ENCODE measurements around the gene PREX1. TPM values are rescaled to one million over a fixed set of nuclear protein-coding genes. Genes with fewer than 3 reads are reported as not detected.

Gene PREX1
- total RNA-seq, 3 donors from 2014 or later, result 9.9 to 14.1 (median 13.5) TPM

DNA sequence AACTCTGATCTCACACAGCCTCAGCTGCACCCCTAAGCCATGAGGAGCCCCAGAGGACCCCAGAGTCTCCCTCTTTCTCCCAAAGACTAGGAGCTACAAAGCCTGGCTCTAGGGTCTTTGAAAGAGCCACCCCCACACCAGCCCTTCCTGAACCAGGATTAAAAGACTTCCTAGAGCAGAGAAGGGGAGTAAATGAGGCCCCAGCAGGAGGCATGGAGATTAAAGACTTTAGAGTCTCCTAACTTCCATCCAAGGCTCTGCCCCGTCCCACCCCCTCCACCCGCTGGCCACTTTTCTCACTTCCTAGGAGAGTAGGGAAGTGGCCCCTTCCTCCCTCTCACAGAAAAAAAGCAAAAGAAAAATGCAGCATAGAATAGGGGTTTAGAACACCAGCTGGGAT is 1.7 kb downstream of the PREX1 start:
- no peaks in the 10 kb centered on the region for H3K4me1 ChIP-seq (ENCODE audit: low read depth)
- TF ChIP-seq, protein P1, sequence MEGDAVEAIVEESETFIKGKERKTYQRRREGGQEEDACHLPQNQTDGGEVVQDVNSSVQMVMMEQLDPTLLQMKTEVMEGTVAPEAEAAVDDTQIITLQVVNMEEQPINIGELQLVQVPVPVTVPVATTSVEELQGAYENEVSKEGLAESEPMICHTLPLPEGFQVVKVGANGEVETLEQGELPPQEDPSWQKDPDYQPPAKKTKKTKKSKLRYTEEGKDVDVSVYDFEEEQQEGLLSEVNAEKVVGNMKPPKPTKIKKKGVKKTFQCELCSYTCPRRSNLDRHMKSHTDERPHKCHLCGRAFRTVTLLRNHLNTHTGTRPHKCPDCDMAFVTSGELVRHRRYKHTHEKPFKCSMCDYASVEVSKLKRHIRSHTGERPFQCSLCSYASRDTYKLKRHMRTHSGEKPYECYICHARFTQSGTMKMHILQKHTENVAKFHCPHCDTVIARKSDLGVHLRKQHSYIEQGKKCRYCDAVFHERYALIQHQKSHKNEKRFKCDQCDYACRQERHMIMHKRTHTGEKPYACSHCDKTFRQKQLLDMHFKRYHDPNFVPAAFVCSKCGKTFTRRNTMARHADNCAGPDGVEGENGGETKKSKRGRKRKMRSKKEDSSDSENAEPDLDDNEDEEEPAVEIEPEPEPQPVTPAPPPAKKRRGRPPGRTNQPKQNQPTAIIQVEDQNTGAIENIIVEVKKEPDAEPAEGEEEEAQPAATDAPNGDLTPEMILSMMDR (IDR thresholded peaks at IDR 0.05), result no peak
- no peaks in the 10 kb centered on the region for H3K36me3 ChIP-seq (ENCODE audit: low read depth)
- no peaks in the 10 kb centered on the region for H3K9me3 ChIP-seq
- ATAC-seq (no peak), DNase-seq (no peak)
- no peak overlapping the region for H3K4me3 ChIP-seq
- intact Hi-C loops (cut with DNase I, micrococcal nuclease), result no loop called here

DNA sequence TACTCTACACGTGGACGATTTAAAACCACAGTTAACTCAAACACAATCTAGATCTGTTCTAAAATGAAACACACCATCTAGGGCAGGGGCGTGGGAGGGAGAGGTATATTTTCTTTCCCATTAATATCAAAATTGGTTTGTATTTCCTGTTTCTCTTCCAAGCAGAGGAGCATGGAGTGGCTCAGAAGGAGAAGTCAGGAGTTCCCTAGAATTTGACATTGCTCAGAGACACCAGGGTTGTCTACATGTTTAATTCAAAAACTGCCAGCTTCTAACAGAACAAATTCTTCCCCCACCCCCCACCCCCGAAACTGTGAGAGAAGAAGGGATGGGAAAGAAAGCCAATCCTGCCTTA is 2.3 kb downstream of the PREX1 start:
- ATAC-seq, result no peak
- Histone ChIP-seq H3K4me3 (no peak overlapping the region), H3K4me1 (ENCODE audit: low read depth) (no peaks in the 10 kb centered on the region), H3K36me3 (ENCODE audit: low read depth) (no peaks in the 10 kb centered on the region), H3K9me3 (no peaks in the 10 kb centered on the region)
- DNase-seq, result no peak
- intact Hi-C loops (cut with DNase I, micrococcal nuclease), result no loop called here
- TF ChIP-seq, protein P1 (IDR thresholded peaks at IDR 0.05), result no peak

DNA sequence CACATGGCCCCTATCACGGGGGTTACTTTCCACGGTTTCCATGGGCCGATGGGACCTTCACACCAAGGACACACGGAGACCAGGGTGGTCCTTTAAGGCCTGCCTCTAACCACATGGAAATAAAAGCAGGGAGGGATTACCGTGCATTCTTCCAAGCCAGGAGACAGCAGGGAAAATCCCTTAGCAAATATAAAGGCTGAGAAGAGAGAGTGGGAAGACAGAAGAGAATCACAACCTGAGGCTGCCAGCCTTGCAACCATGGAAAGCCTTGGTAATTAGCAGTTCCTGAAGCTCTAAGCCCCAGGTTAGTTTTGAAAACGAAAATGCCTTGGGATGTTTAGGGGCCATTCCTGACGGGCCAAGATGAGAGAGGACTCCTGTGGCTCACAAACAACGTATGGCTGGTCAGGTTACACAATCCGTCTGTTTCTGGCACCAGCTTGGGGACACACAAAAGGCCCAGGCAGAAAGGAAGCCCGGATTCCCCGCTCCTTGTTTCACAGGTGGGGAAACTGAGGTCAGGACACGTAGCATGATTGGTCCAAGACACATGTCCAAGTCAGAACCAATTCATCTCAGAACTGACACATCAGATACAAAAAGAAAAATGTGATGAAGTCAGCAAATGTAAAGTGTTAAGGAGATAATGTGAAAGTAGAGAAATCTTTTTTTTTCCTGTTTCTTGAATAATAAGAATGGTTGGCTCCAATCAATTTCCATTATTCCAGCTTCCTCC is 2.8 kb downstream of the PREX1 start:
- intact Hi-C loops (cut with DNase I, micrococcal nuclease), result no loop called here
- H3K9me3 ChIP-seq, result no peaks in the 10 kb centered on the region
- ATAC-seq, result no peak
- no peaks in the 10 kb centered on the region for H3K36me3 ChIP-seq (ENCODE audit: low read depth)
- no peaks in the 10 kb centered on the region for H3K4me1 ChIP-seq (ENCODE audit: low read depth)
- no peak overlapping the region for H3K4me3 ChIP-seq
- TF ChIP-seq, protein P1 (IDR thresholded peaks at IDR 0.05), result no peak
- no peak for DNase-seq

DNA sequence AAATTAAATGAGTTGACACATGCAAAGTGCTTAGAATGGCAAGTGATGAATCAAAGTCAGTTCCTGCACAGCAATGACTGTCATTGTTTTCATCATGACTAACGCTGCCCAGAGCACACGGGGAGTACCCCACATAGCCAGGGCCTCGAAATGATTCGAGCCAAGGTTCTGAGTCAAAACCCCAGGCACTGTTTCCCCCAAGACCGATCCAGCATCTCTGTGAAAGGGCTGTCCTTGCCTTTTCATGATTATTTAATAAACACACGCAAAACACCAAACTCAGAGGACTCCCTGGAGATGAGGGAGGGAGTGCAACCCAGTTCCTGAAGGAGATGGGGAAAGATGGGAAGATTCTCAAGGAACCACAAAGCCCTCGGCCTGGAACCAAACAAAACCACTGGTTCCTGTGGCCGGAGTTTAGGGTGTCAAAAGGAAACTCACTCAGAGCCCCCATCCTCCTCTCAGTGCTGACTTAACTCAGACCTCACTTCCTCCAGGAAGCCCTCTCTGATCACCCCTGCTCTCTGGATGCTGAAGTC is 3.8 kb downstream of the PREX1 start:
- DNase-seq (no peak), ATAC-seq (peak; percentile 27)
- Histone ChIP-seq H3K36me3 (ENCODE audit: low read depth) (no peaks in the 10 kb centered on the region), H3K4me1 (ENCODE audit: low read depth) (no peaks in the 10 kb centered on the region), H3K9me3 (no peaks in the 10 kb centered on the region), H3K4me3 (no peak overlapping the region)
- TF ChIP-seq, protein P1 (IDR thresholded peaks at IDR 0.05), result no peak
- intact Hi-C loops (cut with DNase I, micrococcal nuclease), result no loop called here

DNA sequence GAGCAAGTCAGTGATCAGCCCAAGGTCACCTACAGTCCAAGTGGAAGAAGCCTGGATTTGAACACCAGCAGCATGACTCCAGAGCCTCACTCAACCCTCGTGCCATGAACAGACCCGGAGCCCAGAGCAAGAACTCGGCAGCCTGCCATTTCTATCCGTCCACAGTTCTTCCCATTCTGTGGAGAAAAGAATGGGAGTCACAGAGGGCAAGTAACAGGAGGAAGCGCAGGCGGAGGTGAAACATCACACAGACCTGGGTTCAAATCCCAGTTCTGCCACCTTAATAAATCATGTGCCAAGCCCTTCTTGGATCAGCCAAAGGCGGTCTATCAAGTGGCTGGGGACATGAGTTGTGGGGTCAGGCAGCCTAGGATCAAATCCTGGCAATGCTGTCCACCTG is 4.3 kb downstream of the PREX1 start:
- TF ChIP-seq, protein P1 (IDR thresholded peaks at IDR 0.05), result no peak
- Histone ChIP-seq H3K36me3 (ENCODE audit: low read depth) (no peaks in the 10 kb centered on the region), H3K9me3 (no peaks in the 10 kb centered on the region), H3K4me3 (no peak overlapping the region), H3K4me1 (ENCODE audit: low read depth) (no peaks in the 10 kb centered on the region)
- no peak for ATAC-seq
- intact Hi-C loops (cut with DNase I, micrococcal nuclease), result no loop called here
- DNase-seq, result no peak

Data from mucosa of descending colon (tissue), 3 donors.